Measurements from ENCODE around the gene TMEM240.
"Not testable (repeated sequence)": the region's sequence is repeated elsewhere in the genome, so short reads cannot be mapped to it uniquely, and the experiment has no call there.

Gene TMEM240

GRCh38 chr1:1507305-1507704, 33.1 kb downstream of the TMEM240 start:
- no peak for TF ChIP-seq CTCF (conservative IDR thresholded peaks at IDR 0.05)
- peak overlapping the region; percentile 88 for H3K27ac ChIP-seq

GRCh38 chr1:1505801-1506200, 34.6 kb downstream of the TMEM240 start:
- H3K27ac ChIP-seq: peak overlapping the region; percentile 88

- H3K27ac ChIP-seq: peak overlapping the region; percentile 88
- TF ChIP-seq CTCF (conservative IDR thresholded peaks at IDR 0.05): peak; percentile 3; the same call in 1 of the 2 replicates
Observed at GRCh38 chr1:1505366-1505798, 35.0 kb downstream of the TMEM240 start.

- peak overlapping the region; percentile 88 for H3K27ac ChIP-seq
Observed at GRCh38 chr1:1504777-1505365, 35.6 kb downstream of the TMEM240 start.

GRCh38 chr1:1495461-1495975, 44.9 kb downstream of the TMEM240 start:
- not testable (repeated sequence) for H3K27ac ChIP-seq

More at GRCh38 chr1:1504777-1505365, 35.6 kb downstream of the TMEM240 start:
- TF ChIP-seq CTCF (conservative IDR thresholded peaks at IDR 0.05): peak; percentile 92

- not testable (repeated sequence) for H3K27ac ChIP-seq
Observed at GRCh38 chr1:1494311-1494710, 46.1 kb downstream of the TMEM240 start.

- TF ChIP-seq CTCF (conservative IDR thresholded peaks at IDR 0.05): no peak
- no peak overlapping the region for H3K27ac ChIP-seq
Observed at GRCh38 chr1:1491601-1492000, 48.8 kb downstream of the TMEM240 start.

- TF ChIP-seq CTCF (conservative IDR thresholded peaks at IDR 0.05): no peak
- H3K27ac ChIP-seq: no peak overlapping the region
Observed at GRCh38 chr1:1490633-1491230, 49.7 kb downstream of the TMEM240 start.

GRCh38 chr1:1489861-1490260, 50.6 kb downstream of the TMEM240 start:
- no peak overlapping the region for H3K27ac ChIP-seq
- TF ChIP-seq CTCF (conservative IDR thresholded peaks at IDR 0.05): no peak

All from VCaP (cell line).